Stomach smooth muscle (tissue), 2 donors: ENCODE data around the gene PLCL2.

Source experiments
- H3K27ac ChIP-seq: one replicate; pipeline ENCODE4 v1.7.0; 2013; ENCODE audit warnings: mild to moderate bottlenecking, low read length, inconsistent platforms
- H3K27me3 ChIP-seq, 2 donors: one replicate each; pipeline ENCODE4 v1.7.0; 2013; ENCODE audit warnings: low read length in 2 of 2; ENCODE audit not compliant: insufficient read depth in 2 of 2, control insufficient read depth in 1 of 2
- H3K36me3 ChIP-seq, 2 donors: one replicate each; pipeline ENCODE4 v1.7.0; 2013; ENCODE audit warnings: low read length in 2 of 2; ENCODE audit not compliant: control insufficient read depth in 2 of 2, insufficient read depth in 2 of 2
- H3K4me1 ChIP-seq: one replicate; pipeline ENCODE4 v1.7.0; 2013; ENCODE audit warnings: low read length; ENCODE audit not compliant: control insufficient read depth, insufficient read depth
- H3K4me3 ChIP-seq, 2 donors: one replicate each; pipeline ENCODE4 v1.7.0; 2013; ENCODE audit warnings: low read length in 2 of 2
- H3K9ac ChIP-seq, 2 donors: one replicate each; pipeline ENCODE4 v1.7.0; 2013; ENCODE audit warnings: low read length in 2 of 2, mild to moderate bottlenecking in 1 of 2
- H3K9me3 ChIP-seq, 2 donors: one replicate each; pipeline ENCODE4 v1.7.0; 2013; ENCODE audit warnings: low read length in 2 of 2; ENCODE audit not compliant: control insufficient read depth in 2 of 2
- donor health status: healthy.
- donor health status: Pancreatic carcinoma.

The PLCL2 gene

GRCh38 chr3:17033516-17034168, 148.9 kb downstream of the PLCL2 start:
- Histone ChIP-seq H3K27ac (no peak overlapping the region), H3K4me1 (no peaks in the 10 kb centered on the region), H3K4me3 (no peak overlapping the region), H3K36me3 (no peaks in the 10 kb centered on the region), H3K9ac (no peak overlapping the region), H3K27me3 (no peaks in the 10 kb centered on the region), H3K9me3 (no peaks in the 10 kb centered on the region)

- Histone ChIP-seq H3K36me3 (no peaks in the 10 kb centered on the region), H3K9ac (no peak overlapping the region), H3K4me3 (no peak overlapping the region), H3K27me3 (no peaks in the 10 kb centered on the region), H3K27ac (no peak overlapping the region), H3K9me3 (no peaks in the 10 kb centered on the region), H3K4me1 (no peaks in the 10 kb centered on the region)
These were observed 150.3 kb downstream of the PLCL2 start for GRCh38 chr3:17035033-17035432.

GRCh38 chr3:17035966-17036365, 151.2 kb downstream of the PLCL2 start:
- no peaks in the 10 kb centered on the region for H3K9me3 ChIP-seq
- H3K9ac ChIP-seq, result no peak overlapping the region
- H3K27me3 ChIP-seq, result no peaks in the 10 kb centered on the region
- no peak overlapping the region for H3K4me3 ChIP-seq
- H3K36me3 ChIP-seq, result no peaks in the 10 kb centered on the region
- no peaks in the 10 kb centered on the region for H3K4me1 ChIP-seq
- no peak overlapping the region for H3K27ac ChIP-seq

GRCh38 chr3:17038141-17038540, 153.4 kb downstream of the PLCL2 start:
- Histone ChIP-seq H3K4me3 (no peak overlapping the region), H3K27me3 (no peaks in the 10 kb centered on the region), H3K36me3 (no peaks in the 10 kb centered on the region), H3K4me1 (no peaks in the 10 kb centered on the region), H3K27ac (no peak overlapping the region), H3K9me3 (no peaks in the 10 kb centered on the region), H3K9ac (no peak overlapping the region)

GRCh38 chr3:17038900-17039553, 154.3 kb downstream of the PLCL2 start:
- Histone ChIP-seq H3K36me3 (no peaks in the 10 kb centered on the region), H3K9ac (no peak overlapping the region), H3K4me3 (no peak overlapping the region), H3K27me3 (no peaks in the 10 kb centered on the region), H3K9me3 (no peaks in the 10 kb centered on the region), H3K27ac (no peak overlapping the region), H3K4me1 (no peaks in the 10 kb centered on the region)

GRCh38 chr3:17039594-17039993, 154.8 kb downstream of the PLCL2 start:
- H3K4me3 ChIP-seq, result no peak overlapping the region

GRCh38 chr3:17040322-17040989, 155.7 kb downstream of the PLCL2 start:
- H3K27ac ChIP-seq, result no peak overlapping the region
- no peak overlapping the region for H3K4me3 ChIP-seq
- H3K4me1 ChIP-seq, result no peaks in the 10 kb centered on the region
- no peaks in the 10 kb centered on the region for H3K27me3 ChIP-seq
- no peak overlapping the region for H3K9ac ChIP-seq
- H3K9me3 ChIP-seq, result no peaks in the 10 kb centered on the region
- H3K36me3 ChIP-seq, result peaks cover 0 to 2% of the 10 kb centered on the region in 2 donors

More at GRCh38 chr3:17039594-17039993, 154.8 kb downstream of the PLCL2 start:
- no peak overlapping the region for H3K9ac ChIP-seq
- H3K9me3 ChIP-seq, result no peaks in the 10 kb centered on the region
- H3K27ac ChIP-seq, result no peak overlapping the region
- H3K27me3 ChIP-seq, result no peaks in the 10 kb centered on the region
- H3K36me3 ChIP-seq, result no peaks in the 10 kb centered on the region
- no peaks in the 10 kb centered on the region for H3K4me1 ChIP-seq

- Histone ChIP-seq H3K9ac (no peak overlapping the region), H3K27me3 (no peaks in the 10 kb centered on the region), H3K4me1 (no peaks in the 10 kb centered on the region), H3K36me3 (peaks cover 0 to 2% of the 10 kb centered on the region in 2 donors), H3K4me3 (no peak overlapping the region), H3K27ac (no peak overlapping the region), H3K9me3 (no peaks in the 10 kb centered on the region)
These were observed 156.2 kb downstream of the PLCL2 start for GRCh38 chr3:17040990-17041377.

GRCh38 chr3:17044855-17045254, 160.1 kb downstream of the PLCL2 start:
- H3K4me1 ChIP-seq, result no peaks in the 10 kb centered on the region
- H3K9me3 ChIP-seq, result no peaks in the 10 kb centered on the region
- no peak overlapping the region for H3K9ac ChIP-seq
- no peak overlapping the region for H3K4me3 ChIP-seq
- no peaks in the 10 kb centered on the region for H3K27me3 ChIP-seq
- no peak overlapping the region for H3K27ac ChIP-seq
- peaks cover 2 to 3% of the 10 kb centered on the region in 2 donors for H3K36me3 ChIP-seq

GRCh38 chr3:17045705-17046104, 160.9 kb downstream of the PLCL2 start:
- Histone ChIP-seq H3K27ac (no peak overlapping the region), H3K9ac (no peak overlapping the region), H3K36me3 (peaks cover 2 to 3% of the 10 kb centered on the region in 2 donors), H3K27me3 (no peaks in the 10 kb centered on the region), H3K9me3 (no peaks in the 10 kb centered on the region), H3K4me3 (no peak overlapping the region), H3K4me1 (no peaks in the 10 kb centered on the region)

- Histone ChIP-seq H3K9ac (no peak overlapping the region), H3K36me3 (peaks cover 2 to 3% of the 10 kb centered on the region in 2 donors), H3K4me3 (no peak overlapping the region), H3K27ac (no peak overlapping the region), H3K27me3 (no peaks in the 10 kb centered on the region), H3K9me3 (no peaks in the 10 kb centered on the region), H3K4me1 (no peaks in the 10 kb centered on the region)
These were observed 161.9 kb downstream of the PLCL2 start for GRCh38 chr3:17046623-17047022.
